Mammary epithelial cell (primary cell): ENCODE results near the gene CTDSP2.

ENCODE experiments used
- EZH2 ChIP-seq: IDR thresholded peaks from 2 replicates; pipeline ENCODE4 v1.6.1; 2012; ENCODE audit warnings: low read length, inconsistent platforms, borderline replicate concordance
- TF ChIP-seq, protein P1 (sequence below), 2 donors: IDR thresholded peaks in 1 of 2; conservative IDR thresholded peaks in 1 of 2; 2 replicates each; pipeline ENCODE4 v1.5.1; 2011 to 2012; ENCODE audit warnings: inconsistent platforms in 2 of 2, low read length in 2 of 2, mild to moderate bottlenecking in 2 of 2, control low read depth in 1 of 2, low read depth in 1 of 2; ENCODE audit not compliant: insufficient read depth in 1 of 2; ENCODE audit errors: extremely low read depth in 1 of 2

DNA sequence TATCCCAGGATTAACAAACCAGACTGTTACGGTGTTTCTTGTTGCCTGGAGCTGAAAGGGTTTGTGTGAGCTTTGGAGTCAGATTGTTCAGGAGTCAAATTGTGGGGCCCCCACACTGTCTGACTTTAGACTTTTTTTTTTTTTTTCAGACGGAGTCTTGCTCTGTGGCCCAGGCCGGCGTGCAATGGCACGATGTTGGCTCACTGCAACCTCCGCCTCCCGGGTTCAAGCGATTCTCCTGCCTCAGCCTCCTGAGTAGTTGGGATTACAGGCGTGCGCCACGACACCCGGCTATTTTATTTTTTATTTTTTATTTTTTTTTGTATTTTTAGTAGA, 63.1 kb downstream of the CTDSP2 start:
- TF ChIP-seq, protein P1, sequence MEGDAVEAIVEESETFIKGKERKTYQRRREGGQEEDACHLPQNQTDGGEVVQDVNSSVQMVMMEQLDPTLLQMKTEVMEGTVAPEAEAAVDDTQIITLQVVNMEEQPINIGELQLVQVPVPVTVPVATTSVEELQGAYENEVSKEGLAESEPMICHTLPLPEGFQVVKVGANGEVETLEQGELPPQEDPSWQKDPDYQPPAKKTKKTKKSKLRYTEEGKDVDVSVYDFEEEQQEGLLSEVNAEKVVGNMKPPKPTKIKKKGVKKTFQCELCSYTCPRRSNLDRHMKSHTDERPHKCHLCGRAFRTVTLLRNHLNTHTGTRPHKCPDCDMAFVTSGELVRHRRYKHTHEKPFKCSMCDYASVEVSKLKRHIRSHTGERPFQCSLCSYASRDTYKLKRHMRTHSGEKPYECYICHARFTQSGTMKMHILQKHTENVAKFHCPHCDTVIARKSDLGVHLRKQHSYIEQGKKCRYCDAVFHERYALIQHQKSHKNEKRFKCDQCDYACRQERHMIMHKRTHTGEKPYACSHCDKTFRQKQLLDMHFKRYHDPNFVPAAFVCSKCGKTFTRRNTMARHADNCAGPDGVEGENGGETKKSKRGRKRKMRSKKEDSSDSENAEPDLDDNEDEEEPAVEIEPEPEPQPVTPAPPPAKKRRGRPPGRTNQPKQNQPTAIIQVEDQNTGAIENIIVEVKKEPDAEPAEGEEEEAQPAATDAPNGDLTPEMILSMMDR (conservative IDR thresholded peaks at IDR 0.05 in 1 of 2, IDR thresholded peaks at IDR 0.05 in 1 of 2; ENCODE audit: extremely low read depth in 1 of 2, insufficient read depth in 1 of 2, low read depth in 1 of 2, low read length in 2 of 2), result no peak
- TF ChIP-seq EZH2, result no peak
